Vagina (tissue), 2 donors: ENCODE results near the gene NCAPG.

ENCODE experiments used
- POLR2A ChIP-seq, 2 donors: fragments of 450-650 bp; IDR thresholded peaks; one replicate each; pipeline ENCODE4 v1.6.1; 2017; ENCODE audit warnings: antibody characterized with exemption in 2 of 2, mild to moderate bottlenecking in 2 of 2, moderate library complexity in 2 of 2
- POLR2AphosphoS5 ChIP-seq, 2 donors: sonication (generic); formaldehyde crosslinking; IDR thresholded peaks; one replicate each; pipeline ENCODE4 v1.9.0; 2017; ENCODE audit warnings: antibody characterized with exemption in 2 of 2, mild to moderate bottlenecking in 2 of 2, low read depth in 1 of 2; ENCODE audit not compliant: insufficient read depth in 1 of 2

GRCh38 chr4:17765514-17766286, 45.1 kb upstream of the NCAPG start:
- TF ChIP-seq POLR2A (IDR thresholded peaks at IDR 0.05) = no peak
- TF ChIP-seq POLR2AphosphoS5 (IDR thresholded peaks at IDR 0.05; ENCODE audit: insufficient read depth in 1 of 2, low read depth in 1 of 2) = no peak
